Caco-2 (cell line): ENCODE results near the gene KBTBD13. TPM values are rescaled to one million over a fixed set of nuclear protein-coding genes. Genes with fewer than 3 reads are reported as not detected.
A peak's percentile ranks its signal among the peaks of the same experiment; 100 is the strongest.

Experiments
- BruUV-seq: library from RNA; stranded (reverse); fragments of 400-500 nt; replicated peaks from 2 replicates; lab custom pipeline; 2021; lab: Mats Ljungman, UMichigan
- CTCF ChIA-PET: fragments of 300-600 bp; sonication (Branson Sonifier 250); formaldehyde crosslinking; loops from one replicate; lab custom pipeline; 2022; ENCODE audit warnings: antibody characterized with exemption; lab: Charles Lee
- POLR2A ChIA-PET: fragments of 300-600 bp; sonication (Branson Sonifier 250); formaldehyde crosslinking; loops from one replicate; lab custom pipeline; 2022; ENCODE audit warnings: antibody characterized with exemption; lab: Charles Lee
- DNase-seq, 2 experiments: peaks; one replicate each; pipeline versions ENCODE4 v3.0.0 to v3.0.0-alpha.2; 2020 to 2022
- H3K27me3 ChIP-seq: replicated peaks from 2 replicates; pipeline ENCODE4 v1.6.0; 2011; ENCODE audit warnings: low read length; ENCODE audit not compliant: control insufficient read depth, insufficient read depth
- H3K36me3 ChIP-seq: 2 replicates; pipeline ENCODE4 v1.5.1; 2011; ENCODE audit warnings: low read length; ENCODE audit not compliant: control insufficient read depth, insufficient read depth
- H3K4me1 ChIP-seq: fragments of 250-450 bp; sonication (Bioruptor Pico); 2 replicates; pipeline ENCODE4 v1.5.1; 2020; ENCODE audit warnings: mild to moderate bottlenecking
- H3K4me3 ChIP-seq: 2 replicates; pipeline ENCODE4 v1.5.1; 2011; ENCODE audit warnings: low read depth, mild to moderate bottlenecking, control low read depth, low read length
- H3K9me3 ChIP-seq: fragments of 250-450 bp; sonication (Bioruptor Pico); 2 replicates; pipeline ENCODE4 v1.5.1; 2020; ENCODE audit warnings: mild to moderate bottlenecking, moderate library complexity
- H3K27ac Mint-ChIP-seq: one replicate; pipeline ENCODE4 v1.8.0; 2022; ENCODE audit warnings: mixed read lengths; ENCODE audit not compliant: unreplicated experiment
- H3K27me3 Mint-ChIP-seq: one replicate; pipeline ENCODE4 v1.8.0; 2022; ENCODE audit warnings: mixed read lengths; ENCODE audit not compliant: insufficient read depth, unreplicated experiment
- H3K36me3 Mint-ChIP-seq: one replicate; pipeline ENCODE4 v1.8.0; 2022; ENCODE audit warnings: mild to moderate bottlenecking, mixed read lengths; ENCODE audit not compliant: insufficient read depth, unreplicated experiment
- H3K4me1 Mint-ChIP-seq: one replicate; pipeline ENCODE4 v1.8.0; 2022; ENCODE audit warnings: low read depth, mixed read lengths; ENCODE audit not compliant: unreplicated experiment
- H3K4me3 Mint-ChIP-seq: one replicate; pipeline ENCODE4 v1.8.0; 2022; ENCODE audit warnings: mild to moderate bottlenecking, moderate library complexity, mixed read lengths; ENCODE audit not compliant: unreplicated experiment
- H3K9me3 Mint-ChIP-seq: one replicate; pipeline ENCODE4 v1.8.0; 2022; ENCODE audit warnings: mixed read lengths; ENCODE audit not compliant: unreplicated experiment
- intact Hi-C: fragments of 100-400 bp; cut with micrococcal nuclease; formaldehyde crosslinking; loops from one replicate; pipeline ENCODE4 v1.10.0; 2022; ENCODE audit not compliant: unreplicated experiment
- total RNA-seq: library from RNA; stranded (reverse); gene quantifications from 2 replicates; pipeline ENCODE4 v1.2.3, GENCODE V29; 2022
- TF ChIP-seq, protein P1 (sequence below), 2 experiments: fragments of 200-600 bp in 1 of 2; IDR thresholded peaks; 1 replicate in 1 of 2; 2 replicates in 1 of 2; pipeline versions ENCODE4 v1.5.1 to v1.8.0; 2011 to 2022; ENCODE audit warnings: antibody characterized with exemption in 1 of 2, control low read depth in 1 of 2, inconsistent platforms in 1 of 2, low read depth in 1 of 2, low read length in 1 of 2, mild to moderate bottlenecking in 1 of 2, moderate library complexity in 1 of 2; ENCODE audit not compliant: insufficient read depth in 1 of 2, severe bottlenecking in 1 of 2, unreplicated experiment in 1 of 2

Gene KBTBD13
- total RNA-seq, 1 experiment from 2014 or later: not detected

DNA sequence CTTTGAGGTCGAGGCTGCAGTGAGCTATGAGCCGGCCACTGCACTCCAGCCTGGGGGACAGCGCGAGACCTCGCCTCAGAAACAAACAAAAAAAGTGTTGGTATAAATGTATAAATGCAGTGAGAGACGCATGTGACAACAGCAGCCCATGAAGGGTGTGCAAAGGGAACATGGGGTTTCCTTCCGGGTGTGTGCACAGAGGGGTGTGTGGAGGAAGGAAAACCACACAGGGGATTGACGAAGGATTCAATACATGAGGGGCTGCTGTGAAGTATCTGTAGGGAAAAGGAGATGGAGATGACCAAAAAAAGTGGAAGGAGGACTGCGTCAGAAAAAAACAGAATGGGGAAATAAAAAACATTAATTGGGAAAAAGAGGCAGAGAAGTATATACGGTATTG is 48.2 kb upstream of the KBTBD13 start:
- Mint-ChIP-seq H3K27ac (peak overlapping the region; percentile 65), H3K9me3 (no peaks in the 10 kb centered on the region), H3K27me3 (no peaks in the 10 kb centered on the region), H3K4me3 (peak overlapping the region; percentile 84), H3K36me3 (peaks cover 31% of the 10 kb centered on the region), H3K4me1 (peaks cover 7% of the 10 kb centered on the region)
- TF ChIP-seq, protein P1, sequence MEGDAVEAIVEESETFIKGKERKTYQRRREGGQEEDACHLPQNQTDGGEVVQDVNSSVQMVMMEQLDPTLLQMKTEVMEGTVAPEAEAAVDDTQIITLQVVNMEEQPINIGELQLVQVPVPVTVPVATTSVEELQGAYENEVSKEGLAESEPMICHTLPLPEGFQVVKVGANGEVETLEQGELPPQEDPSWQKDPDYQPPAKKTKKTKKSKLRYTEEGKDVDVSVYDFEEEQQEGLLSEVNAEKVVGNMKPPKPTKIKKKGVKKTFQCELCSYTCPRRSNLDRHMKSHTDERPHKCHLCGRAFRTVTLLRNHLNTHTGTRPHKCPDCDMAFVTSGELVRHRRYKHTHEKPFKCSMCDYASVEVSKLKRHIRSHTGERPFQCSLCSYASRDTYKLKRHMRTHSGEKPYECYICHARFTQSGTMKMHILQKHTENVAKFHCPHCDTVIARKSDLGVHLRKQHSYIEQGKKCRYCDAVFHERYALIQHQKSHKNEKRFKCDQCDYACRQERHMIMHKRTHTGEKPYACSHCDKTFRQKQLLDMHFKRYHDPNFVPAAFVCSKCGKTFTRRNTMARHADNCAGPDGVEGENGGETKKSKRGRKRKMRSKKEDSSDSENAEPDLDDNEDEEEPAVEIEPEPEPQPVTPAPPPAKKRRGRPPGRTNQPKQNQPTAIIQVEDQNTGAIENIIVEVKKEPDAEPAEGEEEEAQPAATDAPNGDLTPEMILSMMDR (IDR thresholded peaks at IDR 0.05; ENCODE audit: insufficient read depth in 1 of 2, low read depth in 1 of 2, low read length in 1 of 2, severe bottlenecking in 1 of 2, unreplicated experiment in 1 of 2): no peak
- POLR2A ChIA-PET: interaction anchor here (0.5 kb wide), 1 partner anchor 191 kb away, joined by 9 read pairs; no protein-coding TSS in a partner anchor
- no peak for DNase-seq
- H3K27me3 ChIP-seq: no peaks in the 10 kb centered on the region
- intact Hi-C loops: no loop called here
- TSS peak; percentile 30 for BruUV-seq
- CTCF ChIA-PET: no interaction called here
- H3K9me3 ChIP-seq: no peaks in the 10 kb centered on the region
- H3K4me1 ChIP-seq: peaks cover 17% of the 10 kb centered on the region
- H3K36me3 ChIP-seq: no peaks in the 10 kb centered on the region
- H3K4me3 ChIP-seq: peak overlapping the region; percentile 72

DNA sequence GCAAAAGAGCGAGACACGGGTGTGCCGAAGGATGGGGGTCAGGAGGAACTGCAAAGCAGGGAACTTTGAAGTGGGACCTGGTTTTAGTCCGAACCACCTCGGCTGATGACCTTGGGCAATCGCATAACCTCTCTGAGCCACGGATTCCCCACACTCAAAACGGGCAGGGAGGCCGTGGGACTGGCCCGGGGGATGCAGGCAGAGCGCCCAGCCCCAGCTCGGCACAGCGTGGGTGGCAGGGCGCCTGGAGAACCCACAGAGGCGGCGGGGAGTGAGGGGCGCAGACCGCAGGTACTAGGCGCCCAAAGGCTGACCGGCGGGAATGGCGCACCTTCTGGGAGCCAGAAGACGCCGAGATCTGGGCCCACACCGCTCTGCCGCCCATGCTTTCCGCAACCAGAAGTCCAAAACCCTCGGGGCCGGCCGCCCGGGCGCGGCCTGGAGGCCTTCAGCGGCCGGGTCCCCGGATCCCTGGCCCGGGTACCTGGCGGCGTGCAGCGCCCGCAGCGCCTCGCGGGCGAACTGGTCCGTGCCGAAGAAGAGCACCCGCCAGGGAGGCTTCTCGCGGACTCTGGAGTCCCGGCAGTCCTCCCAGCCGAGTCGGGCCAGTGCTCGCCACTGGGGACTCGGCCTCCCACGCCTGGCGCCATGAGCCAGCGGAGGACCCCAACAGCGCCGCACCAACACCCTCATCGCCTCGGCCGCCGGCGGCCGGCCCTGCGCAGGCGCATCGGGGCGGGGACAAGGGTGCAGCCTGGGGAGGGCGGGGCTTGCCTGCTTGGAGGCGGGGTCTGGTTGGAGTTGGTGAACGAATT is 47.4 kb upstream of the KBTBD13 start, which contains the start of gene MTFMT:
Gene MTFMT, minus strand, starts transcription at position 719 of the 815 bp plus-strand sequence. Its CDS starts 26 bp downstream, at position 693.
- H3K4me1 ChIP-seq: peaks cover 25% of the 10 kb centered on the region
- peak within 1 kb of the TSS; percentile 72 for H3K4me3 ChIP-seq
- Mint-ChIP-seq H3K27ac (peak within 1 kb of the TSS; percentile 65), H3K4me1 (peaks cover 7% of the 10 kb centered on the region), H3K36me3 (peaks cover 24% of the 10 kb centered on the region), H3K9me3 (no peaks in the 10 kb centered on the region), H3K27me3 (no peaks in the 10 kb centered on the region), H3K4me3 (peak within 1 kb of the TSS; percentile 84)
- POLR2A ChIA-PET: no interaction called here
- H3K36me3 ChIP-seq: no peaks in the 10 kb centered on the region
- H3K27me3 ChIP-seq: no peaks in the 10 kb centered on the region
- TF ChIP-seq, protein P1 (IDR thresholded peaks at IDR 0.05; ENCODE audit: insufficient read depth in 1 of 2, low read depth in 1 of 2, low read length in 1 of 2, severe bottlenecking in 1 of 2, unreplicated experiment in 1 of 2): no peak
- CTCF ChIA-PET: no interaction called here
- DNase-seq: peak; percentile 85 to 91
- no peaks in the 10 kb centered on the region for H3K9me3 ChIP-seq
- no TSS peak for BruUV-seq
- intact Hi-C loops: no loop called here

DNA sequence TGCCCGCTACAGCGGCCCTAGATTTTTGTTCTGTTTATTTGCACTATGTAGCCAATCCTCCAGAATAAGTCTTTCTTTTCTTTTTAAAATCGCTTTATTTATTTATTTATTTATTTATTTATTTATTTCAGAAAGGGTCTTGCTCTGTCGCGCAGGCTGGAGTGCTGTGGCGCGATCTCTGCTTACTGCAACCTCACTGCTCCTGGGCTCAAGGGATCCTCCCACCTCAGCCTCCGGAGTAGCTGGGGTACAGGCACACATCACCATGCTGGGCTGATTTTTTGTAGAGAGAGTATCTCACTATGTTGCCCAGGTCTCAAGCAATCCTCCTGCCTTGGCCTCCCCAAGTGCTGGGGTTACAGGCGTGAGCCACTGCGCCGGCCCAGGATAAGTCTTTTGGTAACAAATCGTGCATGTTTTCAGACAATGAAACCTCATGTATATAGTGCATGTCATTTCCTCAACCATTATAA is 46.8 kb upstream of the KBTBD13 start:
- BruUV-seq: no TSS peak
- intact Hi-C loops: no loop called here
- H3K27me3 Mint-ChIP-seq: no peaks in the 10 kb centered on the region
- H3K36me3 ChIP-seq: no peaks in the 10 kb centered on the region
- H3K9me3 ChIP-seq: no peaks in the 10 kb centered on the region
- TF ChIP-seq, protein P1 (IDR thresholded peaks at IDR 0.05; ENCODE audit: insufficient read depth in 1 of 2, low read depth in 1 of 2, low read length in 1 of 2, severe bottlenecking in 1 of 2, unreplicated experiment in 1 of 2): no peak
- no peaks in the 10 kb centered on the region for H3K27me3 ChIP-seq
- H3K4me3 Mint-ChIP-seq: peak overlapping the region; percentile 84
- POLR2A ChIA-PET: no interaction called here
- H3K4me1 ChIP-seq: peaks cover 26% of the 10 kb centered on the region
- no peak overlapping the region for H3K27ac Mint-ChIP-seq
- no peak for DNase-seq
- H3K4me1 Mint-ChIP-seq: peaks cover 7% of the 10 kb centered on the region
- H3K4me3 ChIP-seq: no peak overlapping the region
- H3K9me3 Mint-ChIP-seq: no peaks in the 10 kb centered on the region
- H3K36me3 Mint-ChIP-seq: peaks cover 18% of the 10 kb centered on the region
- CTCF ChIA-PET: no interaction called here
